Measurements from ENCODE around the gene CCDC60. TPM values are rescaled to one million over a fixed set of nuclear protein-coding genes. Genes with fewer than 3 reads are reported as not detected.

Gene CCDC60
- total RNA-seq, 4 donors from 2014 or later = not detected

DNA sequence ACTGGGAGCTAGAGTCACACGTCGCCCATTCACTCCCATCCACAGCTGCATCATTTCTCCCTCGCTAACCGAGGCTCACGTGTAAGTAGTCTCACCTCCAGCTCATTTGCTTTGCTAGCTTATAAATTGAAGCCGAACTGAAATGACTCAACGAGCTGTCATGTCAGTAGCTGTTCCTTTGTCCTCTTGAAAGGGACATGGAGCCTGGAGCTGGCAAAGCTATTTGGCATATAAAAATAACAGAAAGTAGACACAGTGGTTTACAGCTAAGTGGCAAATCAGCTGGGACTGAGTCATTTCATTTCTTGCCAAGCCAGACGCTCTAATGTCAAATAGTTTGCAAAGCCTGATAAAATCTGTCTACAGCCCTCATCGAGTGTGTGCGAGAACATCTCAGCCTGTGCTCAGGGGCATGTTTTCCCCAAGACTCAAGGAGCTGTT is 144.6 kb downstream of the CCDC60 start:
- WGBS, 2 donors = 46 to 65% methylated on average over 10 of the region's 10 CpGs
- TF ChIP-seq, protein P1, sequence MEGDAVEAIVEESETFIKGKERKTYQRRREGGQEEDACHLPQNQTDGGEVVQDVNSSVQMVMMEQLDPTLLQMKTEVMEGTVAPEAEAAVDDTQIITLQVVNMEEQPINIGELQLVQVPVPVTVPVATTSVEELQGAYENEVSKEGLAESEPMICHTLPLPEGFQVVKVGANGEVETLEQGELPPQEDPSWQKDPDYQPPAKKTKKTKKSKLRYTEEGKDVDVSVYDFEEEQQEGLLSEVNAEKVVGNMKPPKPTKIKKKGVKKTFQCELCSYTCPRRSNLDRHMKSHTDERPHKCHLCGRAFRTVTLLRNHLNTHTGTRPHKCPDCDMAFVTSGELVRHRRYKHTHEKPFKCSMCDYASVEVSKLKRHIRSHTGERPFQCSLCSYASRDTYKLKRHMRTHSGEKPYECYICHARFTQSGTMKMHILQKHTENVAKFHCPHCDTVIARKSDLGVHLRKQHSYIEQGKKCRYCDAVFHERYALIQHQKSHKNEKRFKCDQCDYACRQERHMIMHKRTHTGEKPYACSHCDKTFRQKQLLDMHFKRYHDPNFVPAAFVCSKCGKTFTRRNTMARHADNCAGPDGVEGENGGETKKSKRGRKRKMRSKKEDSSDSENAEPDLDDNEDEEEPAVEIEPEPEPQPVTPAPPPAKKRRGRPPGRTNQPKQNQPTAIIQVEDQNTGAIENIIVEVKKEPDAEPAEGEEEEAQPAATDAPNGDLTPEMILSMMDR (IDR thresholded peaks at IDR 0.05) = no peak
- TF ChIP-seq POLR2A (IDR thresholded peaks at IDR 0.05) = no peak
- no peak for DNase-seq (ENCODE audit: low spot score in 2 of 2)
- no peak overlapping the region for H3K4me3 ChIP-seq (ENCODE audit: low read depth, poor library complexity, severe bottlenecking)
- intact Hi-C loops (cut with DNase I; ENCODE audit: low total_unique reads) = no loop called here

- no peak for DNase-seq (ENCODE audit: low spot score in 2 of 2)
- H3K4me3 ChIP-seq (ENCODE audit: low read depth, poor library complexity, severe bottlenecking) = no peak overlapping the region
- intact Hi-C loops (cut with DNase I; ENCODE audit: low total_unique reads) = no loop called here
- no peak for TF ChIP-seq POLR2A (IDR thresholded peaks at IDR 0.05)
- 91 to 95% methylated on average over 1 of the region's 1 CpG for WGBS, 2 donors
Observed at GRCh38 chr12:119480551-119480950, 146.0 kb downstream of the CCDC60 start.

DNA sequence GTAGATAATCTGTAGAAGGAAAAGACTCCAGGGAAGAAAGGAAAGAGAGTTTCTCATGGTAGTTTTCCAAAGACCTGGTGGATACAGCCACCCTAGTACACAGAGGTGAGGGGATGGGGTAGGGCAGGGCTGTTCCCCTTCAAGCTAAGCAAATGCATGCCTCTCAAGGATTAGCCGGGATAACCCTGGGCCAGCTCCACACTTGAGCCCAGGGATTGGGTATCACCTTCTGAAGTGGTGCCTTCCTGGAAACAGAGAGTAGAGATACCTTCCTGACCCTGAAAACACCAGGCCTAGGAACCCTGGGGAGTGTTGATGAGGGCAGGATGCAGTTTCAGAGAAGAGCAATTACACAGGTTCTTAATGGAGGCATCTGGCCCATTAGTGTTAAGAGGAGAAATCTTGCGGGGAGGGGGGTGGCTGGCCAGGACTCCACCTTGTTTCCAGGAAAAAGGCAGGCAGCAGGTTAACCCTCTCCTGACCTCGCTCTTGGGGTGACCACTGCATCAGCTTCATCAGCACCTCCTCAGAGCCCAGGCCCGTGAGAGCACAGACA is 152.1 kb downstream of the CCDC60 start:
- TF ChIP-seq, protein P1 (IDR thresholded peaks at IDR 0.05) = no peak
- no peak for TF ChIP-seq POLR2A (IDR thresholded peaks at IDR 0.05)
- intact Hi-C loops (cut with DNase I; ENCODE audit: low total_unique reads) = no loop called here
- no peak overlapping the region for H3K4me3 ChIP-seq (ENCODE audit: low read depth, poor library complexity, severe bottlenecking)
- WGBS, 2 donors = 28 to 36% methylated on average over 4 of the region's 4 CpGs
- no peak for DNase-seq (ENCODE audit: low spot score in 2 of 2)

DNA sequence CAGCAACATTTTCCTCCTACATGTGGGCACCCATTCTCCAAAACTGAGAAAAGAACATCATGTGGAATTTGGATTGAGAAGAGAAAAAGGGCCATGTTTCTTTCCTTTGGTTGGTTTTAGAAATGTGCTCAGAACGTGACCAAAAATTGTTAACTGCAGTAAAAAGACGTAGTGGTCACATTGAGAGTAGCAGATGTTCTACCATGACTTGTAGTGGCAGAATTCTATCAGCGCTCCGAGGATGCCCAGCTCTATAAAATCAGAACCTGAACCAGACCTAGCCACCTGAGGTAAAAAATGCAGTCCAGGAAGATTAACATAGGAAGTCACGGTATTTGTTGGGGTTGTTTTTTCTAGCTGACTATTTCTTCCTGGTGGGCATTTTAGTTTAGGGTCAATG is 157.3 kb downstream of the CCDC60 start:
- TF ChIP-seq, protein P1 (IDR thresholded peaks at IDR 0.05) = no peak
- 86 to 88% methylated on average over 5 of the region's 5 CpGs for WGBS, 2 donors
- DNase-seq (ENCODE audit: low spot score in 2 of 2) = no peak
- no peak overlapping the region for H3K4me3 ChIP-seq (ENCODE audit: low read depth, poor library complexity, severe bottlenecking)
- intact Hi-C loops (cut with DNase I; ENCODE audit: low total_unique reads) = no loop called here

GRCh38 chr12:119500209-119500608 is 165.7 kb downstream of the CCDC60 start:
- no peak for DNase-seq (ENCODE audit: low spot score in 2 of 2)
- intact Hi-C loops (cut with DNase I; ENCODE audit: low total_unique reads) = no loop called here
- H3K4me3 ChIP-seq (ENCODE audit: low read depth, poor library complexity, severe bottlenecking) = no peak overlapping the region
- 61 to 67% methylated on average over 4 of the region's 4 CpGs for WGBS, 2 donors
- TF ChIP-seq, protein P1 (IDR thresholded peaks at IDR 0.05) = no peak
- TF ChIP-seq POLR2A (IDR thresholded peaks at IDR 0.05) = no peak

GRCh38 chr12:119501052-119501451 is 166.5 kb downstream of the CCDC60 start:
- no peak overlapping the region for H3K4me3 ChIP-seq (ENCODE audit: low read depth, poor library complexity, severe bottlenecking)
- TF ChIP-seq, protein P1 (IDR thresholded peaks at IDR 0.05) = no peak
- no peak for TF ChIP-seq POLR2A (IDR thresholded peaks at IDR 0.05)
- intact Hi-C loops (cut with DNase I; ENCODE audit: low total_unique reads) = no loop called here
- DNase-seq (ENCODE audit: low spot score in 2 of 2) = no peak
- WGBS, 2 donors = 76 to 87% methylated on average over 2 of the region's 2 CpGs

Data from lower leg skin (tissue), 4 donors.